Trophoblast cell (in vitro differentiated cells and primary cell): ENCODE measurements around the gene DLG2.

Experiments used
- DNase-seq, 2 donors: peaks; one replicate each; pipeline ENCODE4 v3.0.0-alpha.2; 2016
- H2AFZ ChIP-seq: 2 replicates; pipeline ENCODE4 v1.6.1; 2013; ENCODE audit warnings: low read length, moderate library complexity, mild to moderate bottlenecking; ENCODE audit not compliant: insufficient read depth, poor library complexity
- H2AK5ac ChIP-seq: 2 replicates; pipeline ENCODE4 v1.6.1; 2013; ENCODE audit warnings: mild to moderate bottlenecking, low read length
- H2BK120ac ChIP-seq: 2 replicates; pipeline ENCODE4 v1.6.1; 2013; ENCODE audit warnings: low read length, mild to moderate bottlenecking, moderate library complexity; ENCODE audit not compliant: insufficient read depth, poor library complexity
- H2BK12ac ChIP-seq: 2 replicates; pipeline ENCODE4 v1.6.1; 2013; ENCODE audit warnings: mild to moderate bottlenecking, low read length, moderate library complexity
- H2BK5ac ChIP-seq: 2 replicates; pipeline ENCODE4 v1.6.1; 2013; ENCODE audit warnings: low read length, low read depth, moderate library complexity, mild to moderate bottlenecking; ENCODE audit not compliant: poor library complexity
- H3K14ac ChIP-seq: 2 replicates; pipeline ENCODE4 v1.6.1; 2013; ENCODE audit warnings: mild to moderate bottlenecking, low read length
- H3K18ac ChIP-seq: 2 replicates; pipeline ENCODE4 v1.6.1; 2013; ENCODE audit warnings: mild to moderate bottlenecking, low read length
- H3K23ac ChIP-seq: 2 replicates; pipeline ENCODE4 v1.6.1; 2013; ENCODE audit warnings: low read length
- H3K27ac ChIP-seq: 2 replicates; pipeline ENCODE4 v1.5.1; 2013; ENCODE audit warnings: low read depth, mild to moderate bottlenecking, inconsistent platforms, low read length, moderate library complexity
- H3K27me3 ChIP-seq: 2 replicates; pipeline ENCODE4 v1.6.1; 2013; ENCODE audit warnings: inconsistent platforms, mild to moderate bottlenecking, low read length, moderate library complexity; ENCODE audit not compliant: insufficient read depth
- H3K36me3 ChIP-seq, 2 experiments: 1 replicate in 1 of 2; 2 replicates in 1 of 2; pipeline ENCODE4 v1.6.1; 2013; ENCODE audit warnings: low read length in 2 of 2, mild to moderate bottlenecking in 2 of 2, moderate library complexity in 1 of 2; ENCODE audit not compliant: insufficient read depth in 2 of 2, control insufficient read depth in 1 of 2
- H3K4ac ChIP-seq: 2 replicates; pipeline ENCODE4 v1.6.1; 2013; ENCODE audit warnings: low read depth, mild to moderate bottlenecking, low read length, moderate library complexity
- H3K4me1 ChIP-seq, 2 experiments: 1 replicate in 1 of 2; 2 replicates in 1 of 2; pipeline ENCODE4 v1.6.1; 2013; ENCODE audit warnings: low read length in 2 of 2, mild to moderate bottlenecking in 2 of 2, moderate library complexity in 1 of 2; ENCODE audit not compliant: insufficient read depth in 2 of 2, control insufficient read depth in 1 of 2
- H3K4me2 ChIP-seq: 2 replicates; pipeline ENCODE4 v1.6.1; 2013; ENCODE audit warnings: inconsistent platforms, mild to moderate bottlenecking, low read length, moderate library complexity
- H3K4me3 ChIP-seq: 2 replicates; pipeline ENCODE4 v1.5.1; 2013; ENCODE audit warnings: mild to moderate bottlenecking, low read depth, low read length, inconsistent platforms
- H3K79me1 ChIP-seq: one replicate; pipeline ENCODE4 v1.6.1; 2013; ENCODE audit warnings: low read length
- H3K79me2 ChIP-seq: 2 replicates; pipeline ENCODE4 v1.6.1; 2013; ENCODE audit warnings: low read length, mild to moderate bottlenecking; ENCODE audit not compliant: control insufficient read depth, insufficient read depth, poor library complexity
- H3K9ac ChIP-seq: 2 replicates; pipeline ENCODE4 v1.6.1; 2013; ENCODE audit warnings: mild to moderate bottlenecking, low read length
- H3K9me3 ChIP-seq: 2 replicates; pipeline ENCODE4 v1.6.1; 2013; ENCODE audit warnings: low read depth, mild to moderate bottlenecking, control low read depth, inconsistent platforms, low read length; ENCODE audit not compliant: insufficient read depth
- H4K12ac ChIP-seq: 2 replicates; pipeline ENCODE4 v1.6.1; 2013; ENCODE audit warnings: low read depth, mild to moderate bottlenecking, low read length, moderate library complexity
- H4K8ac ChIP-seq: 2 replicates; pipeline ENCODE4 v1.6.1; 2013; ENCODE audit warnings: low read depth, mild to moderate bottlenecking, low read length, moderate library complexity
- H4K91ac ChIP-seq: one replicate; pipeline ENCODE4 v1.6.1; 2013; ENCODE audit warnings: low read depth, mild to moderate bottlenecking, low read length, moderate library complexity
- WGBS: extraction: QIAGEN DNeasy Blood & Tissue Kit; methylation state at CpG from one replicate; pipeline ENCODE4 v1.1.7; 2013; ENCODE audit warnings: missing lambda C conversion rate; ENCODE audit not compliant: insufficient read length, insufficient coverage; ENCODE audit errors: extremely low coverage; 5-methylcytosine and 5-hydroxymethylcytosine counted together

The DLG2 gene

DNA sequence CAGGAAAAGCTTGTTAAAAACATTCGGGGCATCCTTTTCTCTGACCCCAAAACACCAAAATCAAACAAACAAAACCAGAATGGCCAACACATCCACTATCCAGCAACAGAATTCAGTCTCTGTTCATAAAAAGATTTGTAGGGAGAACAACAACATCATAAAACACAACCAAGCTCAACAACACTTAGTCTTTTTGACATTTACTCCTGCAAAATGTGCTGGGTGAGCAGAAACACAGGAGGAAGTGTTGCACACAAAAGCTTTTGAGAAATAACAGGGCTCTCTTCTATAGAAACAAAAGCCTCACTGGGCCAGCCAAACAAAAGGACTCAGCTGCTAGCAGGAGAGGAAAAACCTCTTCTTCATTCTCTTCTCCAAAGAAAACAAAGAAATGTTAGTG, 1604.9 kb downstream of the DLG2 start:
- H2BK120ac ChIP-seq: no peak overlapping the region
- no peak overlapping the region for H2BK5ac ChIP-seq
- peaks cover 0 to 3% of the 10 kb centered on the region in 2 experiments for H3K4me1 ChIP-seq
- no peaks in the 10 kb centered on the region for H3K79me1 ChIP-seq
- no peak overlapping the region for H2AFZ ChIP-seq
- no peak overlapping the region for H4K12ac ChIP-seq
- peak overlapping the region; percentile 26 for H3K4me2 ChIP-seq
- no peaks in the 10 kb centered on the region for H3K27me3 ChIP-seq
- no peak overlapping the region for H2BK12ac ChIP-seq
- H3K27ac ChIP-seq: peak overlapping the region; percentile 3
- no CpG with 5 or more reads among the region's 1 CpG for WGBS
- H4K91ac ChIP-seq: no peak overlapping the region
- H3K79me2 ChIP-seq: no peaks in the 10 kb centered on the region
- no peak overlapping the region for H3K4me3 ChIP-seq
- no peaks in the 10 kb centered on the region for H3K9me3 ChIP-seq
- no peak overlapping the region for H3K9ac ChIP-seq
- H3K18ac ChIP-seq: no peak overlapping the region
- H2AK5ac ChIP-seq: no peak overlapping the region
- no peaks in the 10 kb centered on the region for H3K36me3 ChIP-seq
- DNase-seq: no peak
- H3K14ac ChIP-seq: no peak overlapping the region
- H3K4ac ChIP-seq: no peak overlapping the region
- H4K8ac ChIP-seq: no peak overlapping the region
- no peak overlapping the region for H3K23ac ChIP-seq

DNA sequence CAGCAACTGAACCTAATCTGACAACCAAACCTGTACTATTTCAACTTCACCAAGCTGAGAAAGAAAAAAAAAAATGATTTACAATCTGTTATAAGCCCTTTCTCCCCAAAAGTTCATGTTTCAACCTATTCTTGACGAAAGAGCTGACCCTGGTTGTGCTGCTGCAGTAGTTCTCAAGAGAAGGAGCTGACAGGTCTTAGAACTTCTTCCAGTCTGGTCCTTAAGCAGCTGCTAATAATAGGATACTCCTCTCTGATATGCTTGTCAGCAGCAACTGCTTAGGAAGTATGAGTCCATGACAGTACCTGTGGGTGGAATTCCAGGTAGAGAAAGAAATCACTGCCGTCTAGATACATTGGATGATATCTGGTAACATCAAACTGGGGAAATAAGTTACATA, 1605.9 kb downstream of the DLG2 start:
- no peak overlapping the region for H2BK12ac ChIP-seq
- H3K79me2 ChIP-seq: no peaks in the 10 kb centered on the region
- no peak overlapping the region for H3K23ac ChIP-seq
- H3K9ac ChIP-seq: no peak overlapping the region
- H3K18ac ChIP-seq: no peak overlapping the region
- no peak overlapping the region for H3K4me2 ChIP-seq
- H4K91ac ChIP-seq: no peak overlapping the region
- H3K79me1 ChIP-seq: no peaks in the 10 kb centered on the region
- no peaks in the 10 kb centered on the region for H3K27me3 ChIP-seq
- H3K14ac ChIP-seq: no peak overlapping the region
- no peak overlapping the region for H4K12ac ChIP-seq
- WGBS: no CpG with 5 or more reads among the region's 2 CpGs
- H4K8ac ChIP-seq: no peak overlapping the region
- no peak overlapping the region for H2AK5ac ChIP-seq
- H3K4me1 ChIP-seq: peaks cover 0 to 3% of the 10 kb centered on the region in 2 experiments
- no peak overlapping the region for H2BK5ac ChIP-seq
- H2AFZ ChIP-seq: no peak overlapping the region
- H3K4ac ChIP-seq: no peak overlapping the region
- H3K27ac ChIP-seq: no peak overlapping the region
- H2BK120ac ChIP-seq: no peak overlapping the region
- no peaks in the 10 kb centered on the region for H3K36me3 ChIP-seq
- no peak overlapping the region for H3K4me3 ChIP-seq
- no peaks in the 10 kb centered on the region for H3K9me3 ChIP-seq
- no peak for DNase-seq

DNA sequence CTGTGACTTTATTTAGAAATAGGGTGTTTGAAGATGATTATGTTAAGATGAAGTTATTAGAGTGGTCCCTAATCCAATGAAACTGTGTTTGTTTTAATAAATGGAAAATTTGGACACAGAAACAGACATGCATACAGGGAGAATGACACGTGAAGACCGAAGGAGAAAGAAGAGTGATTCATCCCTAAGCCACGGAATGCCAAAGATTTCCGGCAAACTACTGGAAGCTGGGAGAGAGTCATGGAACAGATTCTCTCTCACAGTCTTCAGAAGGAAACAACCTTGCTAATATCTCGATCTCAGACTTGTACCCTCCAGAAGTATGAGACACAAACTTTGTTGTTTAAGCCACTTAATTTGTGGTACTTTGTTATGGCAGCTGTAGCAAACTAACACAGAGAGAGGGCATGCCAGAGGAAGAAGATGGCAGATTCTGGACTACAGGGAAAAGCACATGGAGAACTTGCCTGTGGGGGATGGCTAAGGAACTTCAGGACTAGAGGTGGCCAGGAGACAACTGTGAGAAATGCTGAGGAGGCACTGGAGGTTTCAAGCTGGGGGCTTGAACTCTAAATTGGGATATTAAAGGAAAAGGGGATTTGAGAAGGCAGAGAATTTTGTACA, 1607.5 kb downstream of the DLG2 start:
- Histone ChIP-seq H2AK5ac (no peak overlapping the region), H4K8ac (no peak overlapping the region), H3K79me2 (no peaks in the 10 kb centered on the region), H3K79me1 (no peaks in the 10 kb centered on the region), H3K4ac (no peak overlapping the region), H4K12ac (no peak overlapping the region), H3K36me3 (no peaks in the 10 kb centered on the region), H3K27me3 (no peaks in the 10 kb centered on the region), H2BK5ac (no peak overlapping the region), H3K14ac (no peak overlapping the region), H4K91ac (no peak overlapping the region), H3K9ac (no peak overlapping the region), H3K18ac (no peak overlapping the region), H3K23ac (no peak overlapping the region), H3K4me2 (no peak overlapping the region), H3K4me3 (no peak overlapping the region), H3K4me1 (peaks cover 0 to 3% of the 10 kb centered on the region in 2 experiments), H3K27ac (no peak overlapping the region), H2BK12ac (peak overlapping the region; percentile 6), H2BK120ac (no peak overlapping the region), H3K9me3 (no peaks in the 10 kb centered on the region), H2AFZ (no peak overlapping the region)
- WGBS: no CpG with 5 or more reads among the region's 5 CpGs
- DNase-seq: peak in 1 of 2 donors; percentile 31

DNA sequence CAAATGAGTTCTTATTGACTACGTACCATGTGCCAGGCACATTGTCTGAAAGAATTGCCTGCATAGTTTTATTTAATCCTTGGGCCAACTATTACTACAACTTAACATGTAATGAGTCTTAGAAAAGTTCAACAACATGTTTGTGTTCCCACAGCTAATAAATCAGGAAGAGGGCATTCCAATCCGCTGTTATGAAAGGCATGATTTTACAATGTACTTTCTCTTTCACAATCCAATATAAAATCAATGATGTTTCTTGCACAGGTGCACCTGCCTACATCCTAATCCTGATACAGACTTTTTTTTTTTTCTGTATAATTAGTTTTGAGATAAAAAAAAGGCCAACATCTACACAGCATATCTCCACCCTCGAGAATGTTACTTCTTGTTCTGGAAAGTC, 1612.6 kb downstream of the DLG2 start:
- Histone ChIP-seq H2BK120ac (no peak overlapping the region), H3K18ac (no peak overlapping the region), H3K4me1 (no peaks in the 10 kb centered on the region), H3K79me1 (no peaks in the 10 kb centered on the region), H3K23ac (no peak overlapping the region), H3K9ac (no peak overlapping the region), H2BK12ac (no peak overlapping the region), H2AFZ (no peak overlapping the region), H4K91ac (no peak overlapping the region), H3K27me3 (no peaks in the 10 kb centered on the region), H4K8ac (no peak overlapping the region), H3K14ac (no peak overlapping the region), H3K36me3 (no peaks in the 10 kb centered on the region), H3K4me2 (no peak overlapping the region), H3K9me3 (no peaks in the 10 kb centered on the region), H2AK5ac (no peak overlapping the region), H3K27ac (no peak overlapping the region), H4K12ac (no peak overlapping the region), H2BK5ac (no peak overlapping the region), H3K4me3 (no peak overlapping the region), H3K4ac (no peak overlapping the region), H3K79me2 (no peaks in the 10 kb centered on the region)
- no peak for DNase-seq
- no CpG with 5 or more reads among the region's 3 CpGs for WGBS
